DND-41 (cell line): Measurements from ENCODE around the gene GRIN3B.

Source experiments
- EZH2 ChIP-seq: IDR thresholded peaks from 3 replicates; pipeline ENCODE4 v1.6.1; 2012; ENCODE audit warnings: borderline replicate concordance, low read depth, mild to moderate bottlenecking, moderate library complexity, low read length, inconsistent platforms; ENCODE audit not compliant: severe bottlenecking
- TF ChIP-seq, protein P1 (sequence below): IDR thresholded peaks from 2 replicates; pipeline ENCODE4 v1.5.1; 2012; ENCODE audit warnings: borderline replicate concordance, low read length, moderate library complexity, mild to moderate bottlenecking; ENCODE audit not compliant: poor library complexity, severe bottlenecking; ENCODE audit errors: extremely low read depth

DNA sequence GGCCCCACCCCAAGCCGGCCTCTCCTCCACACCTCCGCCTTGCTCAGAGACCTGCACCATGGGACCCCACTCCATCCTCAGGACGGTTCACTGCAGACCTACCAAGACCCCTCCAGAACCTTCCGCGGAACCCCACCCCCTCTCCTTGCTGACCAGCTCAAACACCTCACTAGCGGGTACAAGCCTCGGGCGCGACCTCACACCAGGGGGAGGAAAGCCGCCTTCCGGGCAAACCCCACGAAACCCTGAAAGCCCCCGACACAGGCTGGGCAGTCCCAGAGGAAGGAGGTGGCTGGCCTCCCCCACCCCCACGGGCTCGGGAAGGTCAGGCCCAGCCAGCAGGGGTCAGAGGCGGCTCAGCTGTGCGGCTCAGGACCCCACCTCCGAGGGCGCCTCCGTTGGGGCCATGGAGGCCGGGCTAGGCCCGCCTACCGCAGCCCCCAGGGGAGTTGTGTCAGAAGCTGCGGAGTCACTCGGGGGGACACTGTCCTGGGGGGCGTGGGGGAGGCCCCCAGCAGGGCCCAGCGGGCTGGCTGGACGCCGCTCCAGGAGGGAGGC is 9.8 kb downstream of the GRIN3B start:
- TF ChIP-seq, protein P1, sequence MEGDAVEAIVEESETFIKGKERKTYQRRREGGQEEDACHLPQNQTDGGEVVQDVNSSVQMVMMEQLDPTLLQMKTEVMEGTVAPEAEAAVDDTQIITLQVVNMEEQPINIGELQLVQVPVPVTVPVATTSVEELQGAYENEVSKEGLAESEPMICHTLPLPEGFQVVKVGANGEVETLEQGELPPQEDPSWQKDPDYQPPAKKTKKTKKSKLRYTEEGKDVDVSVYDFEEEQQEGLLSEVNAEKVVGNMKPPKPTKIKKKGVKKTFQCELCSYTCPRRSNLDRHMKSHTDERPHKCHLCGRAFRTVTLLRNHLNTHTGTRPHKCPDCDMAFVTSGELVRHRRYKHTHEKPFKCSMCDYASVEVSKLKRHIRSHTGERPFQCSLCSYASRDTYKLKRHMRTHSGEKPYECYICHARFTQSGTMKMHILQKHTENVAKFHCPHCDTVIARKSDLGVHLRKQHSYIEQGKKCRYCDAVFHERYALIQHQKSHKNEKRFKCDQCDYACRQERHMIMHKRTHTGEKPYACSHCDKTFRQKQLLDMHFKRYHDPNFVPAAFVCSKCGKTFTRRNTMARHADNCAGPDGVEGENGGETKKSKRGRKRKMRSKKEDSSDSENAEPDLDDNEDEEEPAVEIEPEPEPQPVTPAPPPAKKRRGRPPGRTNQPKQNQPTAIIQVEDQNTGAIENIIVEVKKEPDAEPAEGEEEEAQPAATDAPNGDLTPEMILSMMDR: no peak
- no peak for TF ChIP-seq EZH2
